ENCODE measurements around the gene UPF1.
A peak's percentile ranks its signal among the peaks of the same experiment; 100 is the strongest.

UPF1 gene

GRCh38 chr19:18858906-18859646, 27.3 kb downstream of the UPF1 start:
- no peak for DNase-seq

- no peak for DNase-seq
Observed at GRCh38 chr19:18859676-18860301, 28.0 kb downstream of the UPF1 start.

GRCh38 chr19:18860302-18860700, 28.5 kb downstream of the UPF1 start:
- no peak for DNase-seq

GRCh38 chr19:18860725-18861124, 29.0 kb downstream of the UPF1 start:
- DNase-seq = no peak

- no peak for DNase-seq
Observed at GRCh38 chr19:18861235-18861634, 29.5 kb downstream of the UPF1 start.

GRCh38 chr19:18861917-18862316, 30.2 kb downstream of the UPF1 start:
- DNase-seq = no peak

- DNase-seq = no peak
Observed at GRCh38 chr19:18862976-18863842, 31.4 kb downstream of the UPF1 start.

GRCh38 chr19:18863843-18864362, 32.1 kb downstream of the UPF1 start:
- no peak for DNase-seq

GRCh38 chr19:18865106-18865972, 33.6 kb downstream of the UPF1 start:
- DNase-seq = no peak

- peak; percentile 43 for DNase-seq
Observed at GRCh38 chr19:18865973-18866799, 34.4 kb downstream of the UPF1 start.

GRCh38 chr19:18866800-18867123, 35.0 kb downstream of the UPF1 start:
- no peak for DNase-seq

- DNase-seq = no peak
Observed at GRCh38 chr19:18867199-18867598, 35.4 kb downstream of the UPF1 start.

- DNase-seq = no peak
Observed at GRCh38 chr19:18867751-18868150, 36.0 kb downstream of the UPF1 start.

- no peak for DNase-seq
Observed at GRCh38 chr19:18868380-18869022, 36.7 kb downstream of the UPF1 start.

GRCh38 chr19:18869023-18869618, 37.4 kb downstream of the UPF1 start:
- DNase-seq = no peak

- DNase-seq = no peak
Observed at GRCh38 chr19:18869781-18870530, 38.2 kb downstream of the UPF1 start.

- DNase-seq = no peak
Observed at GRCh38 chr19:18870531-18871172, 38.9 kb downstream of the UPF1 start.

- no peak for DNase-seq
Observed at GRCh38 chr19:18871543-18871942, 39.8 kb downstream of the UPF1 start.

GRCh38 chr19:18875726-18876125, 44.0 kb downstream of the UPF1 start:
- DNase-seq = no peak

Measured in CD4-positive, alpha-beta T cell treated with Interleukin-15 for 1 hour (primary cell).